DMS153 treated with DMSO at 0.1 percent for 48 hours (cell line): Measurements from ENCODE around the gene CUL9.
"Not testable (repeated sequence)": the region's sequence is repeated elsewhere in the genome, so short reads cannot be mapped to it uniquely, and the experiment has no call there.

Experiments used
- DNase-seq: peaks from one replicate; lab custom pipeline; 2025; ENCODE audit not compliant: unreplicated experiment; lab: John Stamatoyannopoulos, UW

The CUL9 gene

DNA sequence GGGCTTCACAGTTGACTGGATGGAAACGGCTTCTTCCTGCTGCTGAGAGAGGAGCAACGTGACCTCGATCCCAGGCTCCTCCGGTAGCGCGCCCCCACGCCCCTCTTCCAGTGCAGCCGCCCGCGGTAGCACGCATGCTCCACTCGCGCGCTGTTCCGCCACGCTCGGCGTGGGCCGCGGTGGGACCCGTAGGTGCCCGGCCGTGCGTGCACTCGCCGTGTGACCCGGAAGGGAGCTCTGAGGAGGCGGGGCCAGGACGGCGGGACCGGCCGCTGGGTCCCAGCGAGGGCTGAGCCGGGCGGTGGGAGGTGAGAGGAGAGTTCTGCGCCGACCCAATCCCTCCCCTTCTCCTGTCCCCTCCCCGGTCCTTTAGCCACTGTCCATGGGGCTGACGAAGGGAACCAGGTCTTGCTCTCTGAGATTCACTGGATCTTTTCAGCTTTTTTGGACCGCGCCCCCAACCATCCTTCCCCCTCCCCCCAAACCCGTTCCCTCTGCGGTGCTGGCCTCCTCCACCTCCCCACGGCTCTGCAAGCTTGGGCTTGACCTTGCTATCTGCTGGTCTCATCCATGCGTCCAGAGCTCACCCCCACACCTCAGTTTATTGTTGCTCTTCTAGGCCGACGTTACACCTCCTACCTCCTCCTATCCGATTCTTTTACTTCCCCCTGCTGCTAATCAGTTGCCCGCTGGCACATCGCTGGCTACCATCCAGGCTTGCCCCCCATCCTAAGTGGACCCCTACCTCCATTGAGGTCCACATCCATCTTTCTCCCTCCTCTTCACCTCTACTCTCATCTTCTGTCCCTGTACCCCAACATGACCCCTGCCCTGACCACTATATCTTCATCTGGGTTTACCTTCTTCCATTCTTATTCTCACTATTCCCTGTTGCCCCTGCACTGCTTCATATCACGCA lies at the start of gene CUL9:
TSS of gene CUL9 (plus strand) at position 255 of the 919 bp plus-strand sequence. CDS start 2,115 bp downstream, outside the sequence.
- peak; percentile 53 for DNase-seq

GRCh38 chr6:43138267-43138666 lies 43.7 kb upstream of the CUL9 start:
- DNase-seq = no peak

DNA sequence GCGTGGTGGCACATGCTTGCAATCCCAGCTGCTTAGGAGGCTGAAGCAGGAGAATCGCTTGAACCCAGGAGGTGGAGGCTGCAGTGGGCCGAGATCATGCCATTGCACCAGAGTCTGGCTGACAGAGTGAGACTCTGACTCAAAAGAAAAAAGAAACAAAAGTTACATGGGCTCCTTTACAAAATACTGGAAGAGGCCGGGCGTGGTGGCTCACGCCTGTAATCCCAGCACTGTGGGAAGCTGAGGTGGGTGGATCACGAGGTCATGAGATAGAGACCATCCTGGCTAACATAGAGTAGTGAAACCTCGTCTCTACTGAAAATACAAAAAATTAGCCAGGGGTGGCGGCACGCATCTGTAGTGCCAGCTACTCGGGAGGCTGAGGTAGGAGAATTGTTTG lies 42.0 kb upstream of the CUL9 start:
- not testable (repeated sequence) for DNase-seq

GRCh38 chr6:43141644-43142043 lies 40.4 kb upstream of the CUL9 start:
- DNase-seq = no peak

- DNase-seq = no peak
These were observed 39.9 kb upstream of the CUL9 start for GRCh38 chr6:43142101-43142500.

DNA sequence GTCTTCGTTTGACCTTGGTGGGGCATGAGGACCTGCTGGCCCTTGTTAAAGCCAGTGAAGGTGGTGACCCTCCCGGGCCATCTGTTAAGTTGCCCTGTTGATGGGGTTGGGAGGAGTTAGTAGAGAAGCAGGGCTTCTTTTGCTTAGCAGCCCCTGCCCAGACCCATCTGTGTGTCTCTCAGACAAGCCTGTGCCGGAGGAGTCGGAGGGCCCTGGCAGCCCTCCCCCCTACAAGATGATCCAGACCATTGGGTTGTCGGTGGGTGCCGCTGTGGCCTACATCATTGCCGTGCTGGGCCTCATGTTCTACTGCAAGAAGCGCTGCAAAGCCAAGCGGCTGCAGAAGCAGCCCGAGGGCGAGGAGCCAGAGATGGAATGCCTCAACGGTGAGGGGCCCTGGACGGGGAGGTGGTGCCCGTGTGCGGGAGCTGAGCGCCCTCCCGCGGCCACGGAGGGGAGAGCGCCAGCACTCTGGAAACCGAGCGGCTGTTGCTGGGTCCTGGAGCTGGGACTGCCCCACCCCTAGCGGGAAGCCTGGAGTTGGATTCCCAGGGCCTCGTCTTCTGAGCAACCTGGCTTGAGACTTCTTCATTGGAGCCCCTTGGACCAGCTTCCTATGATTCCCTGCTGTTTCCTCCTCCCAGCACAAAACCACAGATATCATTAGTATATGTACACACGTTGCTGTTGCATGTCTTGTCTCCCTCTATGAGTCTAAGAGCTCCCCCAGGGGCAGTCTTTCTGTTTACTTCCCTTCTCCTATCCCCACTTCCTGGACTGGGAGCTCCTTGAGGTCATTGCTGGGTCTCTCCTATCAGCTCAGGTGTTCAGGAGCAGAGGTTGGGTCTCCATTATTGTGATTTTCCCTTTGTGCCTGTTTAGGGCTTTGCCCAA lies 38.5 kb upstream of the CUL9 start:
- peak; percentile 53 for DNase-seq

DNA sequence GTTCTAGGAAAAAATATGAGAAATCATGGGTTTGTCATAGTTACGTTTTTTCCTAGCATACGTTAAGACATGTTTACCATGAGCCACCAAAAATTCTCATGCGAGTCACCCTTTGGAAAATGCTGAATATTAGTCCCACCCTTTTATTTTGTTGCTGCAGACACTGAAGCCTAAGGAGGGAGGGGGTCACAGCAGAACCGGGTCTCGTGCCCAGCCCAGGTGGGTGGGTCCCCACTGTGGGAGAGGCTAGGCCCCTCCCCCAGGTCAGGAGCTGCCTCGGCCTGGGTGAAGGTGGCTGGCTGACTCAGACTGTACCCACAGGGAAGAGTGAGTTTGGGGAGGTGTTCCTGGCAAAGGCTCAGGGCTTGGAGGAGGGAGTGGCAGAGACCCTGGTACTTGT lies 37.1 kb upstream of the CUL9 start:
- no peak for DNase-seq

DNA sequence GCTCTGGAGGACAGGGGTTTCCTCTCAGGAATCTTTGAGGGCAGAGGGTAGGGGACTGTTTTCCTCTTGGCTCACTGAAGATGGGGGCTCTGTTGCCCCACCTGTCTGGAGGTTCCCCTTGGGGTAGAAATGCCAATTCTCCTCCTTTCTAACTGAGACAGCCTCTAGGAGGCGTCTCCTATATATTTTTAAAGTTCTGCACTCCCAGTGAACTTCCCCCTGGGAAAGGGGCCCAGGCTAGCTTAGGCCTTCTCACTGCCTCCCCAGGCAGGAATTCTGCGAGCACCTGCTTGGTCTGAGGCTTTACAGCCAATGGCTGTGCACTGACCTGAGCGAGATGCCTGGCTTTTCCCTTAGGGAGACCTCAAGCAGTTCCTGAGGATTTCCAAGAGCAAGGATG lies 35.7 kb upstream of the CUL9 start:
- no peak for DNase-seq

- no peak for DNase-seq
These were observed 35.0 kb upstream of the CUL9 start for GRCh38 chr6:43146709-43147688.

DNA sequence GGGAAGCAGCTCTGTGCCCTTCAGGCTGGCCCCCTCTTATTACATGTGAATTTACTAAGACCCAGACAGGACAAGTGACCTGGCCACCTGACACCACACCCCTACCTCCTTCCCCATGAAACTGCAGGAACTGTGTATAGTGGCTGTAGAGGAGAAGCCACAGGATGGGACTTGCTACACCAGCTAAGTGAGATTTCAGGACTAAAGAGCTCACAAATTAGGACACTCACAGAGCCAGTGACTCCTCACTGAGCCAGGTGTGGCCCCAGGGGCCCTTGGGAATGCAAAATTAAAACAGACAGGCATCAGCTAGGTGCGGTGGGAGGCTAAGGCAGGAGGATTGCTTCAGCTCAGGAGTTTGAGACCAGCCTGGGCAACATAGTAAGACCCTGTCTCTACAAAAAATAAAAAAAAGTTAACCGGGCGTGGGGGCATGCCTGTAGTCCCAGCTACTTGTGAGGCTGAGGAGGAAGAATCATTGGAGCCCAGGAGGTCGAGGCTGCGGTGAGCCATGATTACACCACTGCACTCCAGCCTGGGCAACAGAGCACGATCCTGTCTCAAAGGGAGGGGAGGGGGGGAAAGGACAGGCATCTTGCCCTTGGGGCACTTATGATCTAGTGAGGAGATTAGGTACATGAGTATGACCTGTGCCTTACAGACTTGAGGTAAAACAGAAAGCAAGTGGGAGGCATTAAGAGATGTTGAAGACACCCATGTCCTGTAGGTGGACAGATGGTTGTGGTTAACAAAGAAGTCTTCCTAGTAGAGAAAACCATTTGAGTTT lies 34.1 kb upstream of the CUL9 start:
- DNase-seq = no peak

- DNase-seq = no peak
These were observed 32.7 kb upstream of the CUL9 start for GRCh38 chr6:43149265-43149664.

- DNase-seq = no peak
These were observed 31.8 kb upstream of the CUL9 start for GRCh38 chr6:43150051-43150751.

DNA sequence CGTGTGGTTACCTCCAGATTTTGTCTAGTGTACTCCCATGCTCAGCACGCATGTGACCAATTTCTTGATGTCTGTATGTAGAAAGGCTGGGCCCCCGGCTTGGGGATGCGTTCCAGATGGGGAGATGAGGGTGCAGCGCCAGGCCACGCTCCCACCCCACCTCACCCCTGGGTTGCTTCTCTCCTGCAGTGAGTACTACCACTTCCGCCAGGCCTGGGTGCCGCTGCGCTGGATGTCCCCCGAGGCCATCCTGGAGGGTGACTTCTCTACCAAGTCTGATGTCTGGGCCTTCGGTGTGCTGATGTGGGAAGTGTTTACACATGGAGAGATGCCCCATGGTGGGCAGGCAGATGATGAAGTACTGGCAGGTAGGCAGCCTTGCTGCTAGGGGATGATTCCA lies 22.4 kb upstream of the CUL9 start:
- DNase-seq = no peak

DNA sequence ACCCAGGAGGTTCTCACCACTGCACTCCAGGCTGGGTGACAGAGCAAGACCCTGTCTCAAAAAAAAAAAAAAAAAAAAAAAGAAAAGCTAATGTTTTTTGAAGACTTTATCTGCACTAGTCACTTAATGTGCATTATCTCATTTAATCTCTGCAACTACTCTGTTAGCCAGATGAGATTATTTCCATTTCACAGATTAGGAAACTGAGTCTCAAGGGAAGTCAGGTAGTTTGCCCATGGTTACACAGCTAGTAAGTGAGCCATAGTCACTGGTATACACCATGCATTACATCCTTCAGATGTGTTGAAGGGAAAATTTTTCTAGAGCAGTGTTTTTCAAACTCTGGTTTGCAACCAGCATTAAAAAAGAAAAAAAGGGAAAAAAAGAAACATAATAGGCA lies 18.1 kb upstream of the CUL9 start:
- no peak for DNase-seq

- DNase-seq = peak; percentile 65
These were observed 11.5 kb upstream of the CUL9 start for GRCh38 chr6:43170417-43170930.

DNA sequence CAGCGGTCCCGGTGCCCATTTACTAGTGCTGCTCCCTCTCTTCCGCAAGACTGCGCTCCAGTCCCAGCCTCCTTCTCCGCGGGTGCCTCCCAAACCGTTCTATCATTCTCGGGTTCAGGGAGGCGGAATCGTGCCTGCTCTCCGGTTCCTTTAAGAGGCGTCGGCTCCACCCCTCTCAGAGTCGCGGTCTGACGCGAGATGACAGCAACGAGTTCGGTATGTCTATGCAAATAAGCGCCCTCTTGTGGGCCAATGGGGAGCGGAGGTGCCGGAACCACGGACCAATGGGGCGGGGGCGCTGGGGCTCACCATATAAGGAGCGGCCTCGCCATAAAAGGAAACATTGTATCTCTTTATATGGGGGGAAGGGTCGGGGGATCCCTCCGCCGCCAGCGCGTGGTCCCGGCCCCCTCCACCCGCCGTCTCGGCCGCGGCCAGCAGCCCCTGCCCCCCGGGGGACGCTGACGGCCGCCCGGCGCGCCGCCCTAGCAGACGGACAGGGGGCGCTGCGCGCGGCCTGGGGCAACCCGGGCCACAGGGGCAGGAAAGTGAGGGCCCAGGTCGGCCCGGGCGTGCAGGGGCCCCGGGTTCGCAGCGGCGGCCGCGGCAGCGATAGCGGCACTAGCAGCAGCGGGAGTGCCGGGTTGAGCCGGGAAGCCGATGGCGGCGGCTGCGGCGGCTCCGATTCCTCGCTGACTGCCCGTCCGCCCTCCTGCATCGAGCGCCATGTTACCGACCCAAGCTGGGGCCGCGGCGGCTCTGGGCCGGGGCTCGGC lies 10.9 kb upstream of the CUL9 start, which contains the start of gene SRF:
TSS of gene SRF (plus strand) at position 339 of the 776 bp plus-strand sequence. CDS start at position 727, 388 bp downstream.
- peak; percentile 94 for DNase-seq

DNA sequence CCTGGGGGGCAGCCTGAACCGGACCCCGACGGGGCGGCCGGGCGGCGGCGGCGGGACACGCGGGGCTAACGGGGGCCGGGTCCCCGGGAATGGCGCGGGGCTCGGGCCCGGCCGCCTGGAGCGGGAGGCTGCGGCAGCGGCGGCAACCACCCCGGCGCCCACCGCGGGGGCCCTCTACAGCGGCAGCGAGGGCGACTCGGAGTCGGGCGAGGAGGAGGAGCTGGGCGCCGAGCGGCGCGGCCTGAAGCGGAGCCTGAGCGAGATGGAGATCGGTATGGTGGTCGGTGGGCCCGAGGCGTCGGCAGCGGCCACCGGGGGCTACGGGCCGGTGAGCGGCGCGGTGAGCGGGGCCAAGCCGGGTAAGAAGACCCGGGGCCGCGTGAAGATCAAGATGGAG lies 10.3 kb upstream of the CUL9 start:
- DNase-seq = no peak
